DOHH2 (cell line): ENCODE measurements around the gene CCNG1.

Source experiments
- H3F3A ChIP-seq: fragments of 200-600 bp; sonication (generic), shearing (Covaris generic); 2 replicates; pipeline ENCODE4 v1.6.0; 2016; ENCODE audit warnings: antibody characterized with exemption, mild to moderate bottlenecking; ENCODE audit not compliant: control insufficient read depth, insufficient read depth
- H3K27ac ChIP-seq: fragments of 200-600 bp; sonication (generic); 2 replicates; pipeline ENCODE4 v1.5.1; 2014; ENCODE audit warnings: low read depth, mild to moderate bottlenecking, low read length, moderate library complexity
- H3K27me3 ChIP-seq: fragments of 200-600 bp; sonication (generic); 2 replicates; pipeline ENCODE4 v1.6.1; 2014; ENCODE audit warnings: mild to moderate bottlenecking, low read length, mixed read lengths; ENCODE audit not compliant: control insufficient read depth
- H3K36me3 ChIP-seq: fragments of 200-600 bp; sonication (generic); 2 replicates; pipeline ENCODE4 v1.6.1; 2014; ENCODE audit warnings: mild to moderate bottlenecking, low read length, moderate library complexity, mixed read lengths; ENCODE audit not compliant: control insufficient read depth
- H3K4me1 ChIP-seq: fragments of 200-600 bp; sonication (generic); 2 replicates; pipeline ENCODE4 v1.6.1; 2014; ENCODE audit warnings: mild to moderate bottlenecking, low read length, mixed read lengths; ENCODE audit not compliant: control insufficient read depth
- H3K4me2 ChIP-seq: fragments of 200-600 bp; sonication (generic); 2 replicates; pipeline ENCODE4 v1.6.0; 2014; ENCODE audit warnings: mild to moderate bottlenecking, low read length, moderate library complexity
- H3K4me3 ChIP-seq: fragments of 200-600 bp; sonication (generic); 2 replicates; pipeline ENCODE4 v1.5.1; 2014; ENCODE audit warnings: mild to moderate bottlenecking, low read length, mixed read lengths
- H3K79me2 ChIP-seq: fragments of 200-600 bp; sonication (generic); 2 replicates; pipeline ENCODE4 v1.6.1; 2014; ENCODE audit warnings: mild to moderate bottlenecking, low read length, mixed read lengths; ENCODE audit not compliant: control insufficient read depth
- H3K9me2 ChIP-seq: fragments of 200-600 bp; sonication (generic); replicated peaks from 2 replicates; pipeline ENCODE4 v1.6.1; 2014; ENCODE audit warnings: mild to moderate bottlenecking, low read length, mixed read lengths; ENCODE audit not compliant: control insufficient read depth
- H3K9me3 ChIP-seq: fragments of 200-600 bp; sonication (generic); 2 replicates; pipeline ENCODE4 v1.6.1; 2014; ENCODE audit warnings: antibody characterized with exemption, low read length, mixed read lengths; ENCODE audit not compliant: control insufficient read depth, insufficient read depth
- H4K20me1 ChIP-seq: fragments of 200-600 bp; sonication (generic); 2 replicates; pipeline ENCODE4 v1.6.0; 2014; ENCODE audit warnings: low read depth, mild to moderate bottlenecking, antibody characterized with exemption, low read length, moderate library complexity; ENCODE audit not compliant: control insufficient read depth, insufficient read depth
- EZH2phosphoT487 ChIP-seq: fragments of 200-600 bp; sonication (generic); IDR thresholded peaks from 2 replicates; pipeline ENCODE4 v1.6.1; 2017; ENCODE audit warnings: borderline replicate concordance, mild to moderate bottlenecking, antibody characterized with exemption, low read length, moderate library complexity, mixed read lengths
- TF ChIP-seq, protein P1 (sequence below): fragments of 200-600 bp; sonication (generic); IDR thresholded peaks from one replicate; pipeline ENCODE4 v1.5.1; 2014; ENCODE audit warnings: antibody characterized with exemption, mild to moderate bottlenecking, low read depth, low read length; ENCODE audit not compliant: poor library complexity, severe bottlenecking

Gene CCNG1

DNA sequence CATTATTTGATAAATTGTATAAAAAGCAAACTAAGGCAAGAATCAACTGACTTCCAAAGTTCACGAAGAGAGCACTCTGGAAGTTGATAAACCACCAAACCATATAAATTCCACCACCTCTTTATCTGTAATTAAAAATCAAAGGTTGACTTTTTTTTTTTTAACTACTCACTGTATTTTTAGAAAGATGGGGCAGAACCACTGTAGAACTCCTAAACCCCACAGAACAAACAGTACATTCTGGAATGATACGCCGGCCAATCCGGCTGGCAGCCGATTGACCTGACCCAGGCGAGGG, 435 bp upstream of the CCNG1 start:
- Histone ChIP-seq H3K4me3 (peak overlapping the region; percentile 96), H3K4me2 (peak overlapping the region; percentile 76), H3K27ac (peak overlapping the region; percentile 29; the same call in 1 of the 2 replicates), H3K4me1 (peaks cover 37% of the 10 kb centered on the region), H3K27me3 (no peaks in the 10 kb centered on the region), H3K36me3 (peaks cover 42% of the 10 kb centered on the region), H3F3A (no peaks in the 10 kb centered on the region; the same call in 1 of the 2 replicates), H4K20me1 (peaks cover 10% of the 10 kb centered on the region), H3K9me3 (no peaks in the 10 kb centered on the region), H3K79me2 (peaks cover 46% of the 10 kb centered on the region), H3K9me2 (no peaks in the 10 kb centered on the region)
- no peak for TF ChIP-seq EZH2phosphoT487
- TF ChIP-seq, protein P1, sequence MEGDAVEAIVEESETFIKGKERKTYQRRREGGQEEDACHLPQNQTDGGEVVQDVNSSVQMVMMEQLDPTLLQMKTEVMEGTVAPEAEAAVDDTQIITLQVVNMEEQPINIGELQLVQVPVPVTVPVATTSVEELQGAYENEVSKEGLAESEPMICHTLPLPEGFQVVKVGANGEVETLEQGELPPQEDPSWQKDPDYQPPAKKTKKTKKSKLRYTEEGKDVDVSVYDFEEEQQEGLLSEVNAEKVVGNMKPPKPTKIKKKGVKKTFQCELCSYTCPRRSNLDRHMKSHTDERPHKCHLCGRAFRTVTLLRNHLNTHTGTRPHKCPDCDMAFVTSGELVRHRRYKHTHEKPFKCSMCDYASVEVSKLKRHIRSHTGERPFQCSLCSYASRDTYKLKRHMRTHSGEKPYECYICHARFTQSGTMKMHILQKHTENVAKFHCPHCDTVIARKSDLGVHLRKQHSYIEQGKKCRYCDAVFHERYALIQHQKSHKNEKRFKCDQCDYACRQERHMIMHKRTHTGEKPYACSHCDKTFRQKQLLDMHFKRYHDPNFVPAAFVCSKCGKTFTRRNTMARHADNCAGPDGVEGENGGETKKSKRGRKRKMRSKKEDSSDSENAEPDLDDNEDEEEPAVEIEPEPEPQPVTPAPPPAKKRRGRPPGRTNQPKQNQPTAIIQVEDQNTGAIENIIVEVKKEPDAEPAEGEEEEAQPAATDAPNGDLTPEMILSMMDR, result no peak

DNA sequence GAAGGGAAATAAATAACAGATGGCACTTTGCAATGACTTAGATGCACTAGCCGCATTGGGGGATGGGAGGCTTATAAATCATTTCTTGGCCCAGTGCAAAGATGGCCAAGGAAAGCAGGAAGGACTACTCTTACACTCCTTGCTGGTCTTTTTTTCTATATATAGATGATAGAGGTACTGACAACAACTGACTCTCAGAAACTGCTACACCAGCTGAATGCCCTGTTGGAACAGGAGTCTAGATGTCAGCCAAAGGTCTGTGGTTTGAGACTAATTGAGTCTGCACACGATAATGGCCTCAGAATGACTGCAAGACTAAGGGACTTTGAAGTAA, 1.7 kb downstream of the CCNG1 start:
- Histone ChIP-seq H3K4me2 (peak overlapping the region; percentile 89), H3K4me3 (peak overlapping the region; percentile 96), H3K36me3 (peaks cover 61% of the 10 kb centered on the region), H3K9me3 (no peaks in the 10 kb centered on the region), H3K9me2 (no peaks in the 10 kb centered on the region), H3K4me1 (peaks cover 37% of the 10 kb centered on the region), H3K79me2 (peaks cover 50% of the 10 kb centered on the region), H4K20me1 (peaks cover 10% of the 10 kb centered on the region), H3K27me3 (no peaks in the 10 kb centered on the region), H3K27ac (no peak overlapping the region), H3F3A (no peaks in the 10 kb centered on the region; the same call in 1 of the 2 replicates)
- TF ChIP-seq, protein P1, result no peak

DNA sequence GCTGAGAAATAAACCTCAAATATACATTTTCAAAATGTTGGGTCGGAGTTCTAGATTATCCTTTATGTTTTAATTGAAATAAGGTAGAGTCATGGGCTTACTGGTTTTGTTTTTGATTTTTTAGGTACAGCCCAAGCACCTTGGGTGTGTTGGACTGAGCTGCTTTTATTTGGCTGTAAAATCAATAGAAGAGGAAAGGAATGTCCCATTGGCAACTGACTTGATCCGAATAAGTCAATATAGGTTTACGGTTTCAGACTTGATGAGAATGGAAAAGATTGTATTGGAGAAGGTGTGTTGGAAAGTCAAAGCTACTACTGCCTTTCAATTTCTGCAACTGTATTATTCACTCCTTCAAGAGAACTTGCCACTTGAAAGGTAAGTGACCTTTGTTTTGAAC, 3.6 kb downstream of the CCNG1 start:
- Histone ChIP-seq H3K27me3 (no peaks in the 10 kb centered on the region), H3K4me3 (no peak overlapping the region), H3K4me2 (peak overlapping the region; percentile 89; the same call in 1 of the 2 replicates), H3K36me3 (peaks cover 80% of the 10 kb centered on the region), H3K27ac (no peak overlapping the region), H3K9me2 (no peaks in the 10 kb centered on the region), H3K79me2 (peaks cover 56% of the 10 kb centered on the region), H3K9me3 (no peaks in the 10 kb centered on the region), H3F3A (peaks cover 5% of the 10 kb centered on the region; the same call in 1 of the 2 replicates), H4K20me1 (peaks cover 13% of the 10 kb centered on the region), H3K4me1 (peaks cover 34% of the 10 kb centered on the region)
- TF ChIP-seq, protein P1, result no peak
- TF ChIP-seq EZH2phosphoT487, result no peak

DNA sequence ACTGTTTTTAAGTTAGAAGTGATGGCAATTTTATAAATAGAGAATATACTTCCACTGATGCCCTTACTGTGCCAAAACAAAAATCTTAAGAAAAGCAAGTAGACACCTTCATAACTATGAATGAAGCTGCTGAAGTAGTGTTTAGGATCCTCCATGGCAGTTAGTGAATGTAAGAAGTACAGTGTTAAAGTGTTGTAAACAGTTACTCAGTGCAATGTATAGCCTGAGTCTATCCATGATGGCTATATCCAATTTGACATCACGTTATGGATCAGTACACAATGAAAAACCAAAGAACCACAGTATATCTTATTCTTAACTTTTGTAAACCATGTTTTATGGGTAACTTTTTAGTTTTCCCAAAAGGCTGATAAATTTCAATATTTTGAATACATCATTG, 7.1 kb downstream of the CCNG1 start:
- TF ChIP-seq EZH2phosphoT487, result no peak
- TF ChIP-seq, protein P1, result no peak
- H3K4me1 ChIP-seq, result peaks cover 16% of the 10 kb centered on the region
- H3K4me3 ChIP-seq, result no peak overlapping the region
- H3K36me3 ChIP-seq, result peaks cover 97% of the 10 kb centered on the region
- no peaks in the 10 kb centered on the region for H3K27me3 ChIP-seq
- peaks cover 48% of the 10 kb centered on the region for H3K79me2 ChIP-seq
- H3K9me2 ChIP-seq, result no peaks in the 10 kb centered on the region
- H3K4me2 ChIP-seq, result no peak overlapping the region
- peaks cover 6% of the 10 kb centered on the region for H4K20me1 ChIP-seq
- H3K9me3 ChIP-seq, result no peaks in the 10 kb centered on the region
- H3K27ac ChIP-seq, result no peak overlapping the region
- H3F3A ChIP-seq, result peaks cover 12% of the 10 kb centered on the region; the same call in 1 of the 2 replicates
